GM18517 (cell line): Measurements from ENCODE around the gene XRN2.
"Not testable (repeated sequence)": the region's sequence is repeated elsewhere in the genome, so short reads cannot be mapped to it uniquely, and the experiment has no call there.

Experiments
- ATAC-seq: cut with Tn5 transposase; IDR thresholded peaks from one replicate; pipeline ENCODE4 v1.9.1; 2021; ENCODE audit warnings: mild to moderate bottlenecking, moderate library complexity; ENCODE audit not compliant: unreplicated experiment

XRN2 gene

GRCh38 chr20:21344206-21344900 is 41.2 kb downstream of the XRN2 start:
- no peak for ATAC-seq

GRCh38 chr20:21344961-21345360 is 41.8 kb downstream of the XRN2 start:
- no peak for ATAC-seq

- no peak for ATAC-seq
These were observed 49.6 kb downstream of the XRN2 start for GRCh38 chr20:21352703-21353102.

- ATAC-seq, result no peak
These were observed 50.1 kb downstream of the XRN2 start for GRCh38 chr20:21353236-21353635.

- ATAC-seq, result no peak
These were observed 52.9 kb downstream of the XRN2 start for GRCh38 chr20:21355981-21356380.

- no peak for ATAC-seq
These were observed 53.3 kb downstream of the XRN2 start for GRCh38 chr20:21356386-21356785.

- no peak for ATAC-seq
These were observed 54.7 kb downstream of the XRN2 start for GRCh38 chr20:21357844-21358243.

- no peak for ATAC-seq
These were observed 55.6 kb downstream of the XRN2 start for GRCh38 chr20:21358737-21359136.

- ATAC-seq, result no peak
These were observed 57.6 kb downstream of the XRN2 start for GRCh38 chr20:21360705-21361104.

- ATAC-seq, result no peak
These were observed 58.1 kb downstream of the XRN2 start for GRCh38 chr20:21361266-21361665.

GRCh38 chr20:21364413-21364812 is 61.3 kb downstream of the XRN2 start:
- no peak for ATAC-seq

- ATAC-seq, result no peak
These were observed 62.6 kb downstream of the XRN2 start for GRCh38 chr20:21365771-21366170.

GRCh38 chr20:21366273-21366672 is 63.1 kb downstream of the XRN2 start:
- not testable (repeated sequence) for ATAC-seq

GRCh38 chr20:21368791-21369190 is 65.7 kb downstream of the XRN2 start:
- no peak for ATAC-seq

GRCh38 chr20:21371193-21371592 is 68.1 kb downstream of the XRN2 start:
- no peak for ATAC-seq

- ATAC-seq, result no peak
These were observed 68.9 kb downstream of the XRN2 start for GRCh38 chr20:21372016-21372415.

GRCh38 chr20:21373436-21373835 is 70.3 kb downstream of the XRN2 start:
- no peak for ATAC-seq

GRCh38 chr20:21376626-21377025 is 73.5 kb downstream of the XRN2 start:
- ATAC-seq, result no peak

GRCh38 chr20:21377701-21378100 is 74.6 kb downstream of the XRN2 start:
- no peak for ATAC-seq

- ATAC-seq, result no peak
These were observed 75.1 kb downstream of the XRN2 start for GRCh38 chr20:21378259-21378658.

GRCh38 chr20:21380711-21381110 is 77.6 kb downstream of the XRN2 start:
- no peak for ATAC-seq

GRCh38 chr20:21381619-21382018 is 78.5 kb downstream of the XRN2 start:
- no peak for ATAC-seq

GRCh38 chr20:21384308-21384892 is 81.3 kb downstream of the XRN2 start:
- ATAC-seq, result no peak
